K562 (cell line): ENCODE measurements around the gene AHCY. TPM values are rescaled to one million over a fixed set of nuclear protein-coding genes. Genes with fewer than 3 reads are reported as not detected.

Experiments used
- polyA plus RNA-seq, 8 experiments: library from polyadenylated mRNA; depleted of rRNA in 4 of 8; stranded (reverse) in 5 of 8; unstranded in 3 of 8; fragments of >200 nt; fragmentation: Nextera tagmentation in 2 of 8; fragmentation: Illumina TruSeq in 1 of 8; extraction: Ambion mirVana in 2 of 8; extraction: Trizol in 1 of 8; gene quantifications; 2 replicates each; pipeline versions ENCODE4 v1.2.1 to v1.2.3, GENCODE V29; 2011 to 2014; ENCODE audit warnings: inconsistent platforms in 1 of 8, missing spikeins in 1 of 8
- small RNA-seq: library from RNA; depleted of rRNA; stranded (forward); fragments of <200 nt; gene quantifications from one replicate; pipeline ENCODE3, GENCODE V24; 2014
- total RNA-seq, 7 experiments: library from RNA; depleted of rRNA in 6 of 7; stranded (reverse); fragments of >200 nt in 6 of 7; fragmentation: Illumina TruSeq in 2 of 7; extraction: Trizol in 2 of 7; gene quantifications; 2 replicates each; pipeline versions ENCODE4 v1.2.1 to v1.2.3, GENCODE V29; 2011 to 2021; ENCODE audit warnings: low replicate concordance in 1 of 7

Gene AHCY
- total and polyA plus RNA-seq, 9 of the 15 experiments (the other 6 are each of a cell fraction or from before 2014, with no cell fraction given) = 82.5 to 269 (median 190) TPM

Small RNA genes lying within 50 kb of the gene (small RNA-seq; reads per million reads assigned to genes)
- not detected for gene AL356299.1

Other genes starting within 250 kb of the AHCY start
- gene EIF2S2, start 191.1 kb downstream of the AHCY start, total RNA-seq (2014; rRNA removed) = 120 and 135 TPM in 2 replicates
- gene EIF2S2, start 191.1 kb downstream of the AHCY start, total RNA-seq (2014; rRNA removed; fragmentation: Illumina TruSeq; extraction: Trizol) = 192 and 237 TPM in 2 replicates
- gene EIF2S2, start 191.1 kb downstream of the AHCY start, total RNA-seq (2015; rRNA removed; fragmentation: Illumina TruSeq; extraction: Trizol) = 154 and 159 TPM in 2 replicates
- gene EIF2S2, start 191.1 kb downstream of the AHCY start, total RNA-seq (2021) = 114 and 118 TPM in 2 replicates
- gene EIF2S2, start 191.1 kb downstream of the AHCY start, polyA plus RNA-seq (2011; rRNA removed) = 141 and 164 TPM in 2 replicates
- 210 and 220 TPM in 2 replicates for gene EIF2S2, start 191.1 kb downstream of the AHCY start, polyA plus RNA-seq (2014; fragmentation: Illumina TruSeq; extraction: Trizol)
- gene EIF2S2, start 191.1 kb downstream of the AHCY start, polyA plus RNA-seq (2014; fragmentation: Nextera tagmentation; extraction: Ambion mirVana) = 10 to 100 TPM; 79.7 to 92.3 TPM
- gene EIF2S2, start 191.1 kb downstream of the AHCY start, polyA plus RNA-seq (2014; rRNA removed) = 139 and 154 TPM in 2 replicates
- gene ASIP, start 61.9 kb downstream of the AHCY start, total RNA-seq (2014; rRNA removed) = not detected in 2 replicates
- not detected in 2 replicates for gene ASIP, start 61.9 kb downstream of the AHCY start, total RNA-seq (2014; rRNA removed; fragmentation: Illumina TruSeq; extraction: Trizol)
- gene ASIP, start 61.9 kb downstream of the AHCY start, total RNA-seq (2015; rRNA removed; fragmentation: Illumina TruSeq; extraction: Trizol) = not detected in 2 replicates
- not detected in 2 replicates for gene ASIP, start 61.9 kb downstream of the AHCY start, total RNA-seq (2021)
- not detected in 2 replicates for gene ASIP, start 61.9 kb downstream of the AHCY start, polyA plus RNA-seq (2011; rRNA removed)
- not detected in 2 replicates for gene ASIP, start 61.9 kb downstream of the AHCY start, polyA plus RNA-seq (2014; fragmentation: Illumina TruSeq; extraction: Trizol)
- gene ASIP, start 61.9 kb downstream of the AHCY start, polyA plus RNA-seq (2014; fragmentation: Nextera tagmentation; extraction: Ambion mirVana) = not detected
- not detected in 2 replicates for gene ASIP, start 61.9 kb downstream of the AHCY start, polyA plus RNA-seq (2014; rRNA removed)
- 20.5 and 22.9 TPM in 2 replicates for gene ITCH, start 59.9 kb upstream of the AHCY start, total RNA-seq (2014; rRNA removed)
- gene ITCH, start 59.9 kb upstream of the AHCY start, total RNA-seq (2014; rRNA removed; fragmentation: Illumina TruSeq; extraction: Trizol) = 53.0 and 56.7 TPM in 2 replicates
- 44.4 and 52.5 TPM in 2 replicates for gene ITCH, start 59.9 kb upstream of the AHCY start, total RNA-seq (2015; rRNA removed; fragmentation: Illumina TruSeq; extraction: Trizol)
- gene ITCH, start 59.9 kb upstream of the AHCY start, total RNA-seq (2021) = 40.2 and 41.6 TPM in 2 replicates
- gene ITCH, start 59.9 kb upstream of the AHCY start, polyA plus RNA-seq (2011; rRNA removed) = 14.3 and 17.5 TPM in 2 replicates
- gene ITCH, start 59.9 kb upstream of the AHCY start, polyA plus RNA-seq (2014; fragmentation: Illumina TruSeq; extraction: Trizol) = 27.5 and 33.2 TPM in 2 replicates
- 10 to 100 TPM in 1 of 2 experiments, 1 to 10 TPM in 1; 7.5 to 13.1 TPM for gene ITCH, start 59.9 kb upstream of the AHCY start, polyA plus RNA-seq (2014; fragmentation: Nextera tagmentation; extraction: Ambion mirVana)
- gene ITCH, start 59.9 kb upstream of the AHCY start, polyA plus RNA-seq (2014; rRNA removed) = 15.3 and 19.0 TPM in 2 replicates
- gene DYNLRB1, start 213.1 kb upstream of the AHCY start, total RNA-seq (2014; rRNA removed) = 101 and 142 TPM in 2 replicates
- gene DYNLRB1, start 213.1 kb upstream of the AHCY start, total RNA-seq (2014; rRNA removed; fragmentation: Illumina TruSeq; extraction: Trizol) = 87.3 and 121 TPM in 2 replicates
- gene DYNLRB1, start 213.1 kb upstream of the AHCY start, total RNA-seq (2015; rRNA removed; fragmentation: Illumina TruSeq; extraction: Trizol) = 135 and 145 TPM in 2 replicates
- 85.4 and 90.1 TPM in 2 replicates for gene DYNLRB1, start 213.1 kb upstream of the AHCY start, total RNA-seq (2021)
- 80.2 and 113 TPM in 2 replicates for gene DYNLRB1, start 213.1 kb upstream of the AHCY start, polyA plus RNA-seq (2011; rRNA removed)
- gene DYNLRB1, start 213.1 kb upstream of the AHCY start, polyA plus RNA-seq (2014; fragmentation: Illumina TruSeq; extraction: Trizol) = 286 and 358 TPM in 2 replicates
- gene DYNLRB1, start 213.1 kb upstream of the AHCY start, polyA plus RNA-seq (2014; fragmentation: Nextera tagmentation; extraction: Ambion mirVana) = 100 to 1,000 TPM; 172 to 191 TPM
- gene DYNLRB1, start 213.1 kb upstream of the AHCY start, polyA plus RNA-seq (2014; rRNA removed) = 48.7 and 59.0 TPM in 2 replicates